NB4 (cell line): ENCODE data around the gene FKBP6.

Experiments used
- DNase-seq: peaks from one replicate; pipeline ENCODE4 v3.0.0; 2010; ENCODE audit warnings: low read depth
- H3K4me3 ChIP-seq: one replicate; pipeline ENCODE4 v1.5.1; 2011; ENCODE audit warnings: mild to moderate bottlenecking, low read depth, low read length, moderate library complexity
- CTCF ChIP-seq: IDR thresholded peaks from one replicate; pipeline ENCODE4 v1.5.1; 2012; ENCODE audit warnings: low read depth, low read length
- MAX ChIP-seq: IDR thresholded peaks from 2 replicates; pipeline ENCODE4 v1.6.1; 2011; ENCODE audit warnings: low read depth, low read length
- MYC ChIP-seq: IDR thresholded peaks from 2 replicates; pipeline ENCODE4 v1.6.1; 2011; ENCODE audit warnings: low read depth, low read length
- POLR2A ChIP-seq: IDR thresholded peaks from 2 replicates; pipeline ENCODE4 v1.6.1; 2011; ENCODE audit warnings: mild to moderate bottlenecking; ENCODE audit not compliant: insufficient read length; ENCODE audit errors: extremely low read depth

The FKBP6 gene

GRCh38 chr7:73351447-73352167, 23.6 kb downstream of the FKBP6 start:
- DNase-seq: no peak
- TF ChIP-seq CTCF: no peak

GRCh38 chr7:73352784-73353183, 24.8 kb downstream of the FKBP6 start:
- DNase-seq: no peak
- no peak overlapping the region for H3K4me3 ChIP-seq
- no peak for TF ChIP-seq POLR2A

More at GRCh38 chr7:73351447-73352167, 23.6 kb downstream of the FKBP6 start:
- H3K4me3 ChIP-seq: no peak overlapping the region

- no peak overlapping the region for H3K4me3 ChIP-seq
- TF ChIP-seq MAX (no peak), POLR2A (no peak), CTCF (no peak), MYC (no peak)
- DNase-seq: no peak
Measured at GRCh38 chr7:73353243-73353642, 25.3 kb downstream of the FKBP6 start.

GRCh38 chr7:73354196-73354595, 26.2 kb downstream of the FKBP6 start:
- TF ChIP-seq MAX (no peak), POLR2A (no peak), CTCF (no peak), MYC (no peak)
- no peak for DNase-seq
- H3K4me3 ChIP-seq: no peak overlapping the region

GRCh38 chr7:73354821-73355220, 26.9 kb downstream of the FKBP6 start:
- DNase-seq: no peak
- H3K4me3 ChIP-seq: no peak overlapping the region
- TF ChIP-seq MAX: no peak
- no peak for TF ChIP-seq CTCF
- no peak for TF ChIP-seq POLR2A
- no peak for TF ChIP-seq MYC

- TF ChIP-seq MYC (no peak), CTCF (no peak), MAX (no peak)
- no peak overlapping the region for H3K4me3 ChIP-seq
Measured at GRCh38 chr7:73356159-73356558, 28.2 kb downstream of the FKBP6 start.

More at GRCh38 chr7:73356159-73356558, 28.2 kb downstream of the FKBP6 start:
- no peak for DNase-seq
